ENCODE measurements around the gene EFCAB8. TPM values are rescaled to one million over a fixed set of nuclear protein-coding genes. Genes with fewer than 3 reads are reported as not detected.

Gene EFCAB8
- total RNA-seq, 6 experiments from 2014 or later = 0.17 to 0.22 (median 0.20) TPM; not detected in 2

GRCh38 chr20:33009214-33010132 lies 150.8 kb downstream of the EFCAB8 start:
- TF ChIP-seq POLR2A (IDR thresholded peaks at IDR 0.05) = no peak
- TF ChIP-seq, protein P1, sequence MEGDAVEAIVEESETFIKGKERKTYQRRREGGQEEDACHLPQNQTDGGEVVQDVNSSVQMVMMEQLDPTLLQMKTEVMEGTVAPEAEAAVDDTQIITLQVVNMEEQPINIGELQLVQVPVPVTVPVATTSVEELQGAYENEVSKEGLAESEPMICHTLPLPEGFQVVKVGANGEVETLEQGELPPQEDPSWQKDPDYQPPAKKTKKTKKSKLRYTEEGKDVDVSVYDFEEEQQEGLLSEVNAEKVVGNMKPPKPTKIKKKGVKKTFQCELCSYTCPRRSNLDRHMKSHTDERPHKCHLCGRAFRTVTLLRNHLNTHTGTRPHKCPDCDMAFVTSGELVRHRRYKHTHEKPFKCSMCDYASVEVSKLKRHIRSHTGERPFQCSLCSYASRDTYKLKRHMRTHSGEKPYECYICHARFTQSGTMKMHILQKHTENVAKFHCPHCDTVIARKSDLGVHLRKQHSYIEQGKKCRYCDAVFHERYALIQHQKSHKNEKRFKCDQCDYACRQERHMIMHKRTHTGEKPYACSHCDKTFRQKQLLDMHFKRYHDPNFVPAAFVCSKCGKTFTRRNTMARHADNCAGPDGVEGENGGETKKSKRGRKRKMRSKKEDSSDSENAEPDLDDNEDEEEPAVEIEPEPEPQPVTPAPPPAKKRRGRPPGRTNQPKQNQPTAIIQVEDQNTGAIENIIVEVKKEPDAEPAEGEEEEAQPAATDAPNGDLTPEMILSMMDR (IDR thresholded peaks at IDR 0.05) = no peak
- Histone ChIP-seq H3K27me3 (no peaks in the 10 kb centered on the region), H3K4me1 (peaks cover 0 to 8% (median 0%) of the 10 kb centered on the region in 4 donors), H3K27ac (no peak overlapping the region), H3K36me3 (no peaks in the 10 kb centered on the region), H3K9me3 (no peaks in the 10 kb centered on the region), H3K4me3 (no peak overlapping the region)
- intact Hi-C loops (cut with DNase I) = no loop called here
- DNase-seq (no peak), ATAC-seq (peak in 1 of 4 donors; percentile 28)
- WGBS (ENCODE audit: insufficient coverage, low coverage, low lambda C conversion rate, missing lambda C conversion rate) = 45% methylated on average over 7 of the region's 19 CpGs

GRCh38 chr20:33010133-33010504 lies 151.4 kb downstream of the EFCAB8 start:
- TF ChIP-seq, protein P1 (IDR thresholded peaks at IDR 0.05) = no peak
- no peak for TF ChIP-seq POLR2A (IDR thresholded peaks at IDR 0.05)
- DNase-seq (no peak), ATAC-seq (no peak)
- H3K9me3 ChIP-seq = no peaks in the 10 kb centered on the region
- intact Hi-C loops (cut with DNase I) = no loop called here
- no peak overlapping the region for H3K4me3 ChIP-seq
- H3K27ac ChIP-seq = no peak overlapping the region
- H3K36me3 ChIP-seq = no peaks in the 10 kb centered on the region
- H3K4me1 ChIP-seq = peaks cover 0 to 8% (median 0%) of the 10 kb centered on the region in 4 donors
- H3K27me3 ChIP-seq = no peaks in the 10 kb centered on the region
- WGBS (ENCODE audit: insufficient coverage, low coverage, low lambda C conversion rate, missing lambda C conversion rate) = 39% methylated on average over 5 of the region's 5 CpGs

DNA sequence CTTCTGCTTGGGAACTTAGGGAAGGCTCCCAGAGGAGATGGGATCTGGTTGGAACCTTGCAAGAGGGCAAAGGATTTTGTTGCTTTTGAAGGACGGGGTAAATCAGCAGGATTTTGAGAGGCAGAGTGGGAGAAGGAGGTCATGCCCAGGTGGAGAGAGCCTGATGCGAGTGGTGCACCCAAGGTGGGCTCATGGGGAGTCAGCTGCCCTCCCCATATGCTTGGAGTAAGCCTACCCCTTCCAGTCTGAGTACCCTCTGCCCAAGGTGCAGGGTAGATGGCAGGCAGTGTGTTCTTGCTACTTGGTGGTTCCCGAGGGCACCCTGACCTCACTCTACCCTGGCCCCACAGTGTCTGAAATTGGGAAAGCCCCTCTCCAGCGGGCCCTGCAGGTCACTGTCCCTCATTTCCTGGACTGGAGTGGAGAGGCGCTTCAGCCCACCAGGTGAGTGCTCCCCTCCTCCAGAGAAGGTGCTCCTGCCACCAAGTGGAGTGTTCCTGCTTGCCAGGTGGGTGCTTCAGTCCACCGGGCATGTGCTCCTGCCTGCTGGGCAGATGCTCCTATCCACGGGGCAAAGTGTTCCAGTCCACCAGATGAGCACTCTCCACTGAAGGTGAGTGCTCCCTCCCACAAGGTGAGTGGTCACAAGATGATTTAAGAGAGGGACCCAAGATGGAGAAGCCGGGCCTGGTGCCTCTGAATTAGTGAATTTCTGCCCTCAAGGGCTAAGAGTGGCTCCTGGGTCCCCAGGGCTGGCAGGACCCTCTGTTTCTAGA lies 152.1 kb downstream of the EFCAB8 start:
- no peak for TF ChIP-seq POLR2A (IDR thresholded peaks at IDR 0.05)
- TF ChIP-seq, protein P1 (IDR thresholded peaks at IDR 0.05) = no peak
- no peaks in the 10 kb centered on the region for H3K36me3 ChIP-seq
- no CpG with 5 or more reads among the region's 8 CpGs for WGBS (ENCODE audit: insufficient coverage, low coverage, low lambda C conversion rate, missing lambda C conversion rate)
- intact Hi-C loops (cut with DNase I) = no loop called here
- no peak overlapping the region for H3K27ac ChIP-seq
- peaks cover 0 to 8% (median 0%) of the 10 kb centered on the region in 4 donors for H3K4me1 ChIP-seq
- no peaks in the 10 kb centered on the region for H3K27me3 ChIP-seq
- no peak for ATAC-seq
- DNase-seq = no peak
- no peak overlapping the region for H3K4me3 ChIP-seq
- H3K9me3 ChIP-seq = no peaks in the 10 kb centered on the region

Other genes with a start within 250 kb of the EFCAB8 start
- not detected for gene C20orf203, start 185.0 kb upstream of the EFCAB8 start, total RNA-seq
- 10 to 100 TPM; 15.2 to 21.3 (median 18.6) TPM for gene COMMD7, start 115.5 kb upstream of the EFCAB8 start, total RNA-seq
- gene DNMT3B, start 96.5 kb upstream of the EFCAB8 start, total RNA-seq = under 1 TPM; 0.43 to 0.88 (median 0.65) TPM
- gene MAPRE1, start 39.0 kb upstream of the EFCAB8 start, total RNA-seq = 10 to 100 TPM in 5 of 6 experiments, 1 to 10 TPM in 1; 7.9 to 26.8 (median 16.1) TPM
- not detected for gene SUN5, start 145.5 kb downstream of the EFCAB8 start, total RNA-seq
- gene BPIFB2, start 148.8 kb downstream of the EFCAB8 start, total RNA-seq = under 1 TPM in 1 of 6 experiments, not detected in 5; 0.12 TPM
- gene BPIFB6, start 172.7 kb downstream of the EFCAB8 start, total RNA-seq = not detected
- gene BPIFB3, start 195.0 kb downstream of the EFCAB8 start, total RNA-seq = not detected
- not detected for gene BPIFB4, start 220.7 kb downstream of the EFCAB8 start, total RNA-seq